Vagina (tissue), 2 donors: Measurements from ENCODE around the gene MRPS34.

Source experiments
- POLR2A ChIP-seq, 2 donors: fragments of 450-650 bp; IDR thresholded peaks; one replicate each; pipeline ENCODE4 v1.6.1; 2017; ENCODE audit warnings: antibody characterized with exemption in 2 of 2, mild to moderate bottlenecking in 2 of 2, moderate library complexity in 2 of 2
- POLR2AphosphoS5 ChIP-seq, 2 donors: sonication (generic); formaldehyde crosslinking; IDR thresholded peaks; one replicate each; pipeline ENCODE4 v1.9.0; 2017; ENCODE audit warnings: antibody characterized with exemption in 2 of 2, mild to moderate bottlenecking in 2 of 2, low read depth in 1 of 2; ENCODE audit not compliant: insufficient read depth in 1 of 2
- TF ChIP-seq, protein P1 (sequence below), 3 experiments: fragments of 450-650 bp in 2 of 3; fragments of 200-600 bp in 1 of 3; sonication (generic) in 1 of 3; IDR thresholded peaks; one replicate each; pipeline ENCODE4 v1.5.1; 2017 to 2019; ENCODE audit warnings: antibody characterized with exemption in 3 of 3, mild to moderate bottlenecking in 2 of 3, moderate library complexity in 2 of 3

GRCh38 chr16:1746693-1747195, 26.2 kb downstream of the MRPS34 start:
- TF ChIP-seq, protein P1, sequence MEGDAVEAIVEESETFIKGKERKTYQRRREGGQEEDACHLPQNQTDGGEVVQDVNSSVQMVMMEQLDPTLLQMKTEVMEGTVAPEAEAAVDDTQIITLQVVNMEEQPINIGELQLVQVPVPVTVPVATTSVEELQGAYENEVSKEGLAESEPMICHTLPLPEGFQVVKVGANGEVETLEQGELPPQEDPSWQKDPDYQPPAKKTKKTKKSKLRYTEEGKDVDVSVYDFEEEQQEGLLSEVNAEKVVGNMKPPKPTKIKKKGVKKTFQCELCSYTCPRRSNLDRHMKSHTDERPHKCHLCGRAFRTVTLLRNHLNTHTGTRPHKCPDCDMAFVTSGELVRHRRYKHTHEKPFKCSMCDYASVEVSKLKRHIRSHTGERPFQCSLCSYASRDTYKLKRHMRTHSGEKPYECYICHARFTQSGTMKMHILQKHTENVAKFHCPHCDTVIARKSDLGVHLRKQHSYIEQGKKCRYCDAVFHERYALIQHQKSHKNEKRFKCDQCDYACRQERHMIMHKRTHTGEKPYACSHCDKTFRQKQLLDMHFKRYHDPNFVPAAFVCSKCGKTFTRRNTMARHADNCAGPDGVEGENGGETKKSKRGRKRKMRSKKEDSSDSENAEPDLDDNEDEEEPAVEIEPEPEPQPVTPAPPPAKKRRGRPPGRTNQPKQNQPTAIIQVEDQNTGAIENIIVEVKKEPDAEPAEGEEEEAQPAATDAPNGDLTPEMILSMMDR (IDR thresholded peaks at IDR 0.05), result no peak
- TF ChIP-seq POLR2A (IDR thresholded peaks at IDR 0.05) (no peak), POLR2AphosphoS5 (IDR thresholded peaks at IDR 0.05; ENCODE audit: insufficient read depth in 1 of 2, low read depth in 1 of 2) (no peak)
